ENCODE measurements around the gene PDE4D. TPM values are rescaled to one million over a fixed set of nuclear protein-coding genes. Genes with fewer than 3 reads are reported as not detected.

PDE4D gene
- total RNA-seq, 2 experiments from 2014 or later = 0.50 to 0.51 TPM

GRCh38 chr5:59285300-59286016 lies 608.1 kb downstream of the PDE4D start:
- ChIA-PET CTCF (ENCODE audit: unreplicated experiment) (no interaction called here), POLR2A (no interaction called here)
- BruUV-seq (replicated peaks) = no TSS peak
- no peaks in the 10 kb centered on the region for H3K36me3 ChIP-seq (ENCODE audit: insufficient read depth, low read length)
- TF ChIP-seq EZH2phosphoT487 (IDR thresholded peaks at IDR 0.05; ENCODE audit: borderline replicate concordance, low read depth, low read length) (no peak), CTCF (conservative IDR thresholded peaks at IDR 0.05; ENCODE audit: low read length) (no peak)
- no peaks in the 10 kb centered on the region for H3K79me2 ChIP-seq (ENCODE audit: insufficient read depth, low read depth, low read length)
- H3K4me2 ChIP-seq (ENCODE audit: low read length) = no peak overlapping the region
- H3K9me2 ChIP-seq (ENCODE audit: insufficient read depth, low read length) = no peaks in the 10 kb centered on the region
- H3K27ac ChIP-seq (ENCODE audit: low read depth, low read length, poor library complexity, severe bottlenecking) = no peak overlapping the region
- H3K9me3 ChIP-seq (ENCODE audit: low read length) = no peaks in the 10 kb centered on the region
- H2AFZ ChIP-seq (ENCODE audit: low read length) = no peak overlapping the region
- no peaks in the 10 kb centered on the region for H3K4me1 ChIP-seq (ENCODE audit: insufficient read depth, low read length, poor library complexity, severe bottlenecking)
- no peak for DNase-seq (ENCODE audit: low spot score)
- no peaks in the 10 kb centered on the region for H4K20me1 ChIP-seq (ENCODE audit: insufficient read depth, low read length)
- no peak overlapping the region for H3K4me3 ChIP-seq (ENCODE audit: low read depth, low read length, poor library complexity, severe bottlenecking)
- intact Hi-C loops (cut with micrococcal nuclease; ENCODE audit: unreplicated experiment) = no loop called here

GRCh38 chr5:59282726-59283125 lies 610.8 kb downstream of the PDE4D start:
- Histone ChIP-seq H3K79me2 (ENCODE audit: insufficient read depth, low read depth, low read length) (no peaks in the 10 kb centered on the region), H3K4me3 (ENCODE audit: low read depth, low read length, poor library complexity, severe bottlenecking) (no peak overlapping the region), H3K27ac (ENCODE audit: low read depth, low read length, poor library complexity, severe bottlenecking) (no peak overlapping the region), H3K9me3 (ENCODE audit: low read length) (no peaks in the 10 kb centered on the region), H3K4me2 (ENCODE audit: low read length) (no peak overlapping the region), H4K20me1 (ENCODE audit: insufficient read depth, low read length) (no peaks in the 10 kb centered on the region), H3K9me2 (ENCODE audit: insufficient read depth, low read length) (no peaks in the 10 kb centered on the region), H3K36me3 (ENCODE audit: insufficient read depth, low read length) (no peaks in the 10 kb centered on the region), H3K4me1 (ENCODE audit: insufficient read depth, low read length, poor library complexity, severe bottlenecking) (no peaks in the 10 kb centered on the region), H2AFZ (ENCODE audit: low read length) (no peak overlapping the region)
- intact Hi-C loops (cut with micrococcal nuclease; ENCODE audit: unreplicated experiment) = no loop called here
- no peak for TF ChIP-seq CTCF (conservative IDR thresholded peaks at IDR 0.05; ENCODE audit: low read length)
- TF ChIP-seq EZH2phosphoT487 (IDR thresholded peaks at IDR 0.05; ENCODE audit: borderline replicate concordance, low read depth, low read length) = no peak
- no peak for DNase-seq (ENCODE audit: low spot score)
- POLR2A ChIA-PET = no interaction called here
- no TSS peak for BruUV-seq (replicated peaks)
- CTCF ChIA-PET (ENCODE audit: unreplicated experiment) = no interaction called here

- no TSS peak for BruUV-seq (replicated peaks)
- H3K4me1 ChIP-seq (ENCODE audit: insufficient read depth, low read length, poor library complexity, severe bottlenecking) = no peaks in the 10 kb centered on the region
- ChIA-PET POLR2A (no interaction called here), CTCF (ENCODE audit: unreplicated experiment) (no interaction called here)
- no peak overlapping the region for H3K4me3 ChIP-seq (ENCODE audit: low read depth, low read length, poor library complexity, severe bottlenecking)
- TF ChIP-seq EZH2phosphoT487 (IDR thresholded peaks at IDR 0.05; ENCODE audit: borderline replicate concordance, low read depth, low read length) (no peak), CTCF (conservative IDR thresholded peaks at IDR 0.05; ENCODE audit: low read length) (no peak)
- H3K9me2 ChIP-seq (ENCODE audit: insufficient read depth, low read length) = no peaks in the 10 kb centered on the region
- H2AFZ ChIP-seq (ENCODE audit: low read length) = no peak overlapping the region
- no peak overlapping the region for H3K4me2 ChIP-seq (ENCODE audit: low read length)
- no peak for DNase-seq (ENCODE audit: low spot score)
- H3K9me3 ChIP-seq (ENCODE audit: low read length) = no peaks in the 10 kb centered on the region
- intact Hi-C loops (cut with micrococcal nuclease; ENCODE audit: unreplicated experiment) = no loop called here
- no peaks in the 10 kb centered on the region for H4K20me1 ChIP-seq (ENCODE audit: insufficient read depth, low read length)
- H3K36me3 ChIP-seq (ENCODE audit: insufficient read depth, low read length) = no peaks in the 10 kb centered on the region
- no peak overlapping the region for H3K27ac ChIP-seq (ENCODE audit: low read depth, low read length, poor library complexity, severe bottlenecking)
- no peaks in the 10 kb centered on the region for H3K79me2 ChIP-seq (ENCODE audit: insufficient read depth, low read depth, low read length)
Observed at GRCh38 chr5:59279979-59280378, 613.5 kb downstream of the PDE4D start.
